ENCODE results near the gene B4GALT3.

Gene B4GALT3

GRCh38 chr1:161168906-161169305, 8.4 kb downstream of the B4GALT3 start:
- Mint-ChIP-seq H3K4me3 (no peak overlapping the region), H3K27ac (no peak overlapping the region), H3K27me3 (ENCODE audit: low read depth) (no peaks in the 10 kb centered on the region), H3K36me3 (ENCODE audit: low read depth) (peaks cover 48% of the 10 kb centered on the region), H3K4me1 (ENCODE audit: low read depth) (peaks cover 19% of the 10 kb centered on the region), H3K9me3 (no peaks in the 10 kb centered on the region)
- DNase-seq (ENCODE audit: low spot score): no peak

GRCh38 chr1:161166669-161167548, 10.4 kb downstream of the B4GALT3 start:
- H3K4me3 Mint-ChIP-seq: peak overlapping the region; percentile 93
- no peaks in the 10 kb centered on the region for H3K27me3 Mint-ChIP-seq (ENCODE audit: low read depth)
- H3K4me1 Mint-ChIP-seq (ENCODE audit: low read depth): peaks cover 18% of the 10 kb centered on the region
- H3K9me3 Mint-ChIP-seq: no peaks in the 10 kb centered on the region
- peaks cover 44% of the 10 kb centered on the region for H3K36me3 Mint-ChIP-seq (ENCODE audit: low read depth)
- DNase-seq (ENCODE audit: low spot score): no peak
- H3K27ac Mint-ChIP-seq: peak overlapping the region; percentile 99

GRCh38 chr1:161165742-161166668, 11.3 kb downstream of the B4GALT3 start, which contains the start of gene PPOX:
TSS of gene PPOX (plus strand) at chr1:161166426. CDS start at chr1:161166848, 422 bp downstream.
- Mint-ChIP-seq H3K27me3 (ENCODE audit: low read depth) (no peaks in the 10 kb centered on the region), H3K4me1 (ENCODE audit: low read depth) (peaks cover 25% of the 10 kb centered on the region), H3K36me3 (ENCODE audit: low read depth) (peaks cover 43% of the 10 kb centered on the region), H3K4me3 (peak within 1 kb of the TSS; percentile 93), H3K9me3 (no peaks in the 10 kb centered on the region), H3K27ac (peak within 1 kb of the TSS; percentile 99)
- DNase-seq (ENCODE audit: low spot score): peak; percentile 96

GRCh38 chr1:161164901-161165610, 12.3 kb downstream of the B4GALT3 start:
- H3K9me3 Mint-ChIP-seq: no peaks in the 10 kb centered on the region
- peak overlapping the region; percentile 99 for H3K27ac Mint-ChIP-seq
- peak overlapping the region; percentile 93 for H3K4me3 Mint-ChIP-seq
- no peaks in the 10 kb centered on the region for H3K27me3 Mint-ChIP-seq (ENCODE audit: low read depth)
- DNase-seq (ENCODE audit: low spot score): no peak
- peaks cover 37% of the 10 kb centered on the region for H3K36me3 Mint-ChIP-seq (ENCODE audit: low read depth)
- H3K4me1 Mint-ChIP-seq (ENCODE audit: low read depth): peaks cover 27% of the 10 kb centered on the region

GRCh38 chr1:161163793-161164192, 13.5 kb downstream of the B4GALT3 start:
- H3K9me3 Mint-ChIP-seq: no peaks in the 10 kb centered on the region
- H3K4me1 Mint-ChIP-seq (ENCODE audit: low read depth): peaks cover 35% of the 10 kb centered on the region
- DNase-seq (ENCODE audit: low spot score): no peak
- peaks cover 40% of the 10 kb centered on the region for H3K36me3 Mint-ChIP-seq (ENCODE audit: low read depth)
- no peak overlapping the region for H3K4me3 Mint-ChIP-seq
- no peaks in the 10 kb centered on the region for H3K27me3 Mint-ChIP-seq (ENCODE audit: low read depth)
- peak overlapping the region; percentile 99 for H3K27ac Mint-ChIP-seq

- H3K4me3 Mint-ChIP-seq: no peak overlapping the region
- H3K27ac Mint-ChIP-seq: peak overlapping the region; percentile 49
- peaks cover 44% of the 10 kb centered on the region for H3K36me3 Mint-ChIP-seq (ENCODE audit: low read depth)
- peaks cover 36% of the 10 kb centered on the region for H3K4me1 Mint-ChIP-seq (ENCODE audit: low read depth)
- H3K27me3 Mint-ChIP-seq (ENCODE audit: low read depth): no peaks in the 10 kb centered on the region
- H3K9me3 Mint-ChIP-seq: no peaks in the 10 kb centered on the region
- DNase-seq (ENCODE audit: low spot score): no peak
Observed at GRCh38 chr1:161162806-161163205, 14.5 kb downstream of the B4GALT3 start.

- Mint-ChIP-seq H3K4me1 (ENCODE audit: low read depth) (peaks cover 34% of the 10 kb centered on the region), H3K9me3 (no peaks in the 10 kb centered on the region), H3K27me3 (ENCODE audit: low read depth) (no peaks in the 10 kb centered on the region), H3K4me3 (peak overlapping the region; percentile 22), H3K27ac (peak overlapping the region; percentile 37), H3K36me3 (ENCODE audit: low read depth) (peaks cover 50% of the 10 kb centered on the region)
- DNase-seq (ENCODE audit: low spot score): no peak
Observed at GRCh38 chr1:161162052-161162451, 15.3 kb downstream of the B4GALT3 start.

GRCh38 chr1:161161652-161162051, 15.7 kb downstream of the B4GALT3 start:
- Mint-ChIP-seq H3K27me3 (ENCODE audit: low read depth) (no peaks in the 10 kb centered on the region), H3K9me3 (no peaks in the 10 kb centered on the region), H3K4me1 (ENCODE audit: low read depth) (peaks cover 32% of the 10 kb centered on the region), H3K27ac (peak overlapping the region; percentile 39), H3K4me3 (peak overlapping the region; percentile 22), H3K36me3 (ENCODE audit: low read depth) (peaks cover 53% of the 10 kb centered on the region)
- DNase-seq (ENCODE audit: low spot score): no peak

- peaks cover 53% of the 10 kb centered on the region for H3K36me3 Mint-ChIP-seq (ENCODE audit: low read depth)
Observed at GRCh38 chr1:161160671-161161145, 16.6 kb downstream of the B4GALT3 start.

GRCh38 chr1:161159913-161160243, 17.4 kb downstream of the B4GALT3 start:
- Mint-ChIP-seq H3K36me3 (ENCODE audit: low read depth) (peaks cover 56% of the 10 kb centered on the region), H3K9me3 (no peaks in the 10 kb centered on the region), H3K27me3 (ENCODE audit: low read depth) (no peaks in the 10 kb centered on the region), H3K4me1 (ENCODE audit: low read depth) (peaks cover 34% of the 10 kb centered on the region), H3K4me3 (peak overlapping the region; percentile 88), H3K27ac (peak overlapping the region; percentile 78)
- no peak for DNase-seq (ENCODE audit: low spot score)

More at GRCh38 chr1:161160671-161161145, 16.6 kb downstream of the B4GALT3 start:
- DNase-seq (ENCODE audit: low spot score): no peak
- peaks cover 34% of the 10 kb centered on the region for H3K4me1 Mint-ChIP-seq (ENCODE audit: low read depth)
- peak overlapping the region; percentile 78 for H3K27ac Mint-ChIP-seq
- H3K9me3 Mint-ChIP-seq: no peaks in the 10 kb centered on the region
- peak overlapping the region; percentile 88 for H3K4me3 Mint-ChIP-seq
- no peaks in the 10 kb centered on the region for H3K27me3 Mint-ChIP-seq (ENCODE audit: low read depth)

- no peaks in the 10 kb centered on the region for H3K9me3 Mint-ChIP-seq
- peak; percentile 91 for DNase-seq (ENCODE audit: low spot score)
- H3K27me3 Mint-ChIP-seq (ENCODE audit: low read depth): no peaks in the 10 kb centered on the region
- peaks cover 36% of the 10 kb centered on the region for H3K4me1 Mint-ChIP-seq (ENCODE audit: low read depth)
- H3K36me3 Mint-ChIP-seq (ENCODE audit: low read depth): peaks cover 53% of the 10 kb centered on the region
- peak within 1 kb of the TSS; percentile 88 for H3K4me3 Mint-ChIP-seq
- peak within 1 kb of the TSS; percentile 91 for H3K27ac Mint-ChIP-seq
Observed at GRCh38 chr1:161159087-161159912, 18.0 kb downstream of the B4GALT3 start, which contains the start of gene USP21. TSS of gene USP21 (plus strand) at chr1:161159500. CDS start at chr1:161160641, 1,141 bp downstream.

- no peaks in the 10 kb centered on the region for H3K9me3 Mint-ChIP-seq
- H3K4me1 Mint-ChIP-seq (ENCODE audit: low read depth): peaks cover 37% of the 10 kb centered on the region
- H3K27ac Mint-ChIP-seq: peak overlapping the region; percentile 91
- H3K4me3 Mint-ChIP-seq: peak overlapping the region; percentile 88
- DNase-seq (ENCODE audit: low spot score): no peak
- peaks cover 47% of the 10 kb centered on the region for H3K36me3 Mint-ChIP-seq (ENCODE audit: low read depth)
- no peaks in the 10 kb centered on the region for H3K27me3 Mint-ChIP-seq (ENCODE audit: low read depth)
Observed at GRCh38 chr1:161158316-161159010, 18.8 kb downstream of the B4GALT3 start.
